Measurements from ENCODE around the gene LMBR1.

LMBR1 gene

DNA sequence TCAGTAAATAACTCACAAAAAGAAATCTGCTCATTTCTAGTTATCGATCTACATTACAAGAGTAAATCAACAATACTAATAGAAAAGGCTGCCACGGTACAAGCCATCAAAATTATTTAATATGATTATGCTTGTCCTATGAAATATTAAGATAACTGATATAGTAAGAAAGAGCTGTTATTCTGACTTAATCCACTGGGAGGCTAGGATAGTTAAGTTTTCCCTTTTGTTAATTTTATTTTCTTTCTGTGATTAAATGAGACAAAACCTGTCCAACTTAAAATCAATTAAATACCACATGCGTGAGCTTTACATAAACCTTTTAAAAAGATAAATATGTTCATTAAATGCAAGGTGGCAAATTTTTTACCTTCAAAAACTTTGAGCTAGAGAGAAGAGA is 114.8 kb downstream of the LMBR1 start:
- Histone ChIP-seq H2BK5ac (ENCODE audit: low read length) (no peak overlapping the region), H2AFZ (ENCODE audit: low read length) (no peak overlapping the region), H3K23ac (ENCODE audit: low read depth, low read length, poor library complexity) (no peak overlapping the region), H3K27me3 (ENCODE audit: control insufficient read depth in 3 of 3, insufficient read depth in 3 of 3, low read depth in 1 of 3, low read length in 3 of 3) (no peaks in the 10 kb centered on the region), H3K79me1 (ENCODE audit: low read depth, low read length) (no peaks in the 10 kb centered on the region), H3K9me3 (replicated peaks in 1 of 2; ENCODE audit: control insufficient read depth in 2 of 2, insufficient read depth in 1 of 2, low read depth in 1 of 2, low read length in 2 of 2) (no peaks in the 10 kb centered on the region), H3K27ac (replicated peaks; ENCODE audit: low read length) (no peak overlapping the region), H2BK15ac (ENCODE audit: low read length) (no peak overlapping the region), H3K4ac (ENCODE audit: low read length) (no peak overlapping the region), H4K91ac (ENCODE audit: low read depth, low read length, poor library complexity) (no peak overlapping the region), H3K4me3 (ENCODE audit: low read length in 2 of 2) (no peak overlapping the region), H3K9ac (ENCODE audit: low read depth, low read length, poor library complexity) (no peak overlapping the region), H3K4me2 (ENCODE audit: insufficient read depth, low read length, poor library complexity, severe bottlenecking) (no peak overlapping the region), H3K4me1 (ENCODE audit: control insufficient read depth in 2 of 2, insufficient read depth in 1 of 2, low read depth in 1 of 2, low read length in 2 of 2) (peaks cover 0 to 9% of the 10 kb centered on the region in 2 donors), H4K8ac (ENCODE audit: low read depth, low read length) (no peak overlapping the region), H2AK5ac (ENCODE audit: low read depth, low read length) (no peak overlapping the region), H2BK120ac (ENCODE audit: low read depth, low read length) (no peak overlapping the region), H3K36me3 (replicated peaks in 1 of 2; ENCODE audit: control insufficient read depth in 2 of 2, insufficient read depth in 2 of 2, low read length in 2 of 2) (peaks cover 0 to 9% of the 10 kb centered on the region in 2 donors), H3K18ac (ENCODE audit: low read length) (no peak overlapping the region), H2BK12ac (ENCODE audit: low read length) (no peak overlapping the region), H3K14ac (ENCODE audit: low read length) (no peak overlapping the region)
- no peak for DNase-seq (ENCODE audit: low spot score)
- WGBS, 2 donors (ENCODE audit: extremely low coverage in 2 of 2, insufficient read length in 2 of 2, insufficient replicate concordance in 1 of 2), result no CpG with 5 or more reads among the region's 3 CpGs

DNA sequence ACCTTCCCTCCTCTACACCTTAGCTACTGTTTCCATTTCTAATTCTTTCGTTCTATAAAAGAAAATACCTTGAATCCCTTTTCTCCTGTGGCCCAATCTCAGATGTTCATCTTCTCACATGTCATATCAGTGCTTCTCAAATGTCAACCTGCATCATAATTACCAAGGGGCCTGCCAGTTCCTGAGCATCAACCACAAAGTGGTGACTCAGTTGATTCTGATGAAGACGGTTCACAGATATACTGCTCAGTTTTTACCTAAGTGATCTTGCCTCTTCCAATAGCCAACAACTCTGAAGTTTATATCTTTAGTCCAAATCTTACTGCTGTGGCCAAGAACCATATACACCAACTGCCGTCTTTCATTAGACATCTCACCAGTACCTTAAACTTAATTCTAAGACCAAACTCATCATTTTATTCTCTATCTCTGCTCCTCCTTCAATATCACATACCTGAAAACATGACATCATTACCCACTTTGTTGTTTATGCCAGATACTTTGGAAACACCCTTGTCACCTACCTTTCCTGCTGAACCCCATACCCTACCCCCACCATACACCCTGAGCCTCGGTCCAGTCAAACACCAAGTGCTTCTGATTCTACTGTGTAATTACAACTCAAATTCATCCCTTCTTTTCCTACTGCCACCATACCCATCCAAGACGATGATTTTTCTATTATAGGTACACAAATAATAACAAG is 115.5 kb downstream of the LMBR1 start:
- H3K27me3 ChIP-seq (ENCODE audit: control insufficient read depth in 3 of 3, insufficient read depth in 3 of 3, low read depth in 1 of 3, low read length in 3 of 3), result no peaks in the 10 kb centered on the region
- no peak overlapping the region for H3K9ac ChIP-seq (ENCODE audit: low read depth, low read length, poor library complexity)
- no peak overlapping the region for H3K18ac ChIP-seq (ENCODE audit: low read length)
- no peak overlapping the region for H2BK120ac ChIP-seq (ENCODE audit: low read depth, low read length)
- peaks cover 0 to 9% of the 10 kb centered on the region in 2 donors for H3K4me1 ChIP-seq (ENCODE audit: control insufficient read depth in 2 of 2, insufficient read depth in 1 of 2, low read depth in 1 of 2, low read length in 2 of 2)
- H4K91ac ChIP-seq (ENCODE audit: low read depth, low read length, poor library complexity), result no peak overlapping the region
- no peak overlapping the region for H3K14ac ChIP-seq (ENCODE audit: low read length)
- H2AFZ ChIP-seq (ENCODE audit: low read length), result no peak overlapping the region
- no peak overlapping the region for H2BK5ac ChIP-seq (ENCODE audit: low read length)
- peaks cover 0 to 6% of the 10 kb centered on the region in 2 donors for H3K36me3 ChIP-seq (replicated peaks in 1 of 2; ENCODE audit: control insufficient read depth in 2 of 2, insufficient read depth in 2 of 2, low read length in 2 of 2)
- no peak overlapping the region for H3K27ac ChIP-seq (replicated peaks; ENCODE audit: low read length)
- no peak overlapping the region for H2BK15ac ChIP-seq (ENCODE audit: low read length)
- DNase-seq (ENCODE audit: low spot score), result no peak
- no CpG with 5 or more reads among the region's 5 CpGs for WGBS, 2 donors (ENCODE audit: extremely low coverage in 2 of 2, insufficient read length in 2 of 2, insufficient replicate concordance in 1 of 2)
- H3K4me3 ChIP-seq (ENCODE audit: low read length in 2 of 2), result no peak overlapping the region
- H3K4ac ChIP-seq (ENCODE audit: low read length), result no peak overlapping the region
- H2AK5ac ChIP-seq (ENCODE audit: low read depth, low read length), result no peak overlapping the region
- no peaks in the 10 kb centered on the region for H3K9me3 ChIP-seq (replicated peaks in 1 of 2; ENCODE audit: control insufficient read depth in 2 of 2, insufficient read depth in 1 of 2, low read depth in 1 of 2, low read length in 2 of 2)
- H2BK12ac ChIP-seq (ENCODE audit: low read length), result no peak overlapping the region
- no peak overlapping the region for H4K8ac ChIP-seq (ENCODE audit: low read depth, low read length)
- no peaks in the 10 kb centered on the region for H3K79me1 ChIP-seq (ENCODE audit: low read depth, low read length)
- H3K4me2 ChIP-seq (ENCODE audit: insufficient read depth, low read length, poor library complexity, severe bottlenecking), result no peak overlapping the region
- no peak overlapping the region for H3K23ac ChIP-seq (ENCODE audit: low read depth, low read length, poor library complexity)

DNA sequence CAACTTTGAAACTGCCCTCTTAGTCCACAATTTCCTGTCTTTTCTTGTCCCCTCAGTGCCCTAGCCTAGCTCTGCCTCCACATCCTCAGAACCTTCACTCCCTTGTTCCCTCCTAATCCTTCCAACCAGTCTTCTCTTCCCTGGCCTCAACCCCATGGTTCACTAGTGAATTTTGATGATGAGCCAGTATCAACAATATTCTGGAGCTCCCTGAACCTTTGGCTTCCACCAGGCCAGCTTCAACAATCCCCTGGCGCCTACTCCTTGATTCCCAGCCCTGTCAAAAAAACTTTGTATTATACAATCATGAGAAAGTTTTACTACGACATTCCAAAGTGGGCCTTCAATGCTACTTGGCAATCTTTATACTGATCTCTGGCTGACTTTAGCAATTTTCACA is 116.5 kb downstream of the LMBR1 start:
- Histone ChIP-seq H3K27me3 (ENCODE audit: control insufficient read depth in 3 of 3, insufficient read depth in 3 of 3, low read depth in 1 of 3, low read length in 3 of 3) (no peaks in the 10 kb centered on the region), H2AK5ac (ENCODE audit: low read depth, low read length) (no peak overlapping the region), H3K4me3 (ENCODE audit: low read length in 2 of 2) (no peak overlapping the region), H3K4ac (ENCODE audit: low read length) (no peak overlapping the region), H2AFZ (ENCODE audit: low read length) (no peak overlapping the region), H3K23ac (ENCODE audit: low read depth, low read length, poor library complexity) (no peak overlapping the region), H4K91ac (ENCODE audit: low read depth, low read length, poor library complexity) (no peak overlapping the region), H4K8ac (ENCODE audit: low read depth, low read length) (no peak overlapping the region), H3K27ac (replicated peaks; ENCODE audit: low read length) (no peak overlapping the region), H3K4me2 (ENCODE audit: insufficient read depth, low read length, poor library complexity, severe bottlenecking) (no peak overlapping the region), H2BK120ac (ENCODE audit: low read depth, low read length) (no peak overlapping the region), H3K18ac (ENCODE audit: low read length) (no peak overlapping the region), H3K79me1 (ENCODE audit: low read depth, low read length) (no peaks in the 10 kb centered on the region), H3K36me3 (replicated peaks in 1 of 2; ENCODE audit: control insufficient read depth in 2 of 2, insufficient read depth in 2 of 2, low read length in 2 of 2) (no peaks in the 10 kb centered on the region), H2BK12ac (ENCODE audit: low read length) (no peak overlapping the region), H3K9ac (ENCODE audit: low read depth, low read length, poor library complexity) (no peak overlapping the region), H3K14ac (ENCODE audit: low read length) (no peak overlapping the region), H2BK5ac (ENCODE audit: low read length) (no peak overlapping the region), H3K9me3 (replicated peaks in 1 of 2; ENCODE audit: control insufficient read depth in 2 of 2, insufficient read depth in 1 of 2, low read depth in 1 of 2, low read length in 2 of 2) (no peaks in the 10 kb centered on the region), H3K4me1 (ENCODE audit: control insufficient read depth in 2 of 2, insufficient read depth in 1 of 2, low read depth in 1 of 2, low read length in 2 of 2) (peaks cover 0 to 9% of the 10 kb centered on the region in 2 donors), H2BK15ac (ENCODE audit: low read length) (no peak overlapping the region)
- WGBS, 2 donors (ENCODE audit: extremely low coverage in 2 of 2, insufficient read length in 2 of 2, insufficient replicate concordance in 1 of 2), result no CpG with 5 or more reads among the region's 2 CpGs
- DNase-seq (ENCODE audit: low spot score), result no peak

DNA sequence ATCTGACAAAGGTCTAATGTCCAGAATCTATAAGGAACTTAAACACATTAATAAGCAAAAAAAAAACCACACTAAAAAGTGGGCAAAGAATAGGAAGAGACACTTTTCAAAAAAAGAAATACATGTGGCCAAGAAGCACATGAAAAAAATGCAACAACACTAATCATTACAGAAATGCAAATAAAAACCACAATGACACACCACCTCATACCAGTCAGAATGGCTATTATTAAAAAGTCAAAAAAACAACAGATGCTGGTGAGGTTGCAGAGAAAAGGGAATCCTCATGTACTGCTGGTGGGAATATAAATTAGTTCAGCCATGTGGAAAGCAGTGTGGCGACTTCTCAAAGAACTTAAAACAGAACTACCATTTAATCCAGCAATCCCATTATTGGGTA is 119.0 kb downstream of the LMBR1 start:
- H3K4ac ChIP-seq (ENCODE audit: low read length), result no peak overlapping the region
- H2BK120ac ChIP-seq (ENCODE audit: low read depth, low read length), result no peak overlapping the region
- H4K91ac ChIP-seq (ENCODE audit: low read depth, low read length, poor library complexity), result no peak overlapping the region
- no peaks in the 10 kb centered on the region for H3K9me3 ChIP-seq (replicated peaks in 1 of 2; ENCODE audit: control insufficient read depth in 2 of 2, insufficient read depth in 1 of 2, low read depth in 1 of 2, low read length in 2 of 2)
- no CpG with 5 or more reads among the region's 1 CpG for WGBS, 2 donors (ENCODE audit: extremely low coverage in 2 of 2, insufficient read length in 2 of 2, insufficient replicate concordance in 1 of 2)
- no peak overlapping the region for H3K23ac ChIP-seq (ENCODE audit: low read depth, low read length, poor library complexity)
- H2AFZ ChIP-seq (ENCODE audit: low read length), result no peak overlapping the region
- no peak overlapping the region for H3K27ac ChIP-seq (replicated peaks; ENCODE audit: low read length)
- no peaks in the 10 kb centered on the region for H3K4me1 ChIP-seq (ENCODE audit: control insufficient read depth in 2 of 2, insufficient read depth in 1 of 2, low read depth in 1 of 2, low read length in 2 of 2)
- no peaks in the 10 kb centered on the region for H3K27me3 ChIP-seq (ENCODE audit: control insufficient read depth in 3 of 3, insufficient read depth in 3 of 3, low read depth in 1 of 3, low read length in 3 of 3)
- no peak overlapping the region for H2BK5ac ChIP-seq (ENCODE audit: low read length)
- no peak overlapping the region for H2BK12ac ChIP-seq (ENCODE audit: low read length)
- no peak overlapping the region for H3K9ac ChIP-seq (ENCODE audit: low read depth, low read length, poor library complexity)
- H3K4me3 ChIP-seq (ENCODE audit: low read length in 2 of 2), result no peak overlapping the region
- no peaks in the 10 kb centered on the region for H3K36me3 ChIP-seq (replicated peaks in 1 of 2; ENCODE audit: control insufficient read depth in 2 of 2, insufficient read depth in 2 of 2, low read length in 2 of 2)
- H3K79me1 ChIP-seq (ENCODE audit: low read depth, low read length), result no peaks in the 10 kb centered on the region
- no peak for DNase-seq (ENCODE audit: low spot score)
- H2BK15ac ChIP-seq (ENCODE audit: low read length), result no peak overlapping the region
- no peak overlapping the region for H3K4me2 ChIP-seq (ENCODE audit: insufficient read depth, low read length, poor library complexity, severe bottlenecking)
- H3K18ac ChIP-seq (ENCODE audit: low read length), result no peak overlapping the region
- no peak overlapping the region for H2AK5ac ChIP-seq (ENCODE audit: low read depth, low read length)
- no peak overlapping the region for H3K14ac ChIP-seq (ENCODE audit: low read length)
- H4K8ac ChIP-seq (ENCODE audit: low read depth, low read length), result no peak overlapping the region

Measured in neuronal stem cell (in vitro differentiated cells).